Osteocyte (in vitro differentiated cells): ENCODE data around the gene NMBR. TPM values are rescaled to one million over a fixed set of nuclear protein-coding genes. Genes with fewer than 3 reads are reported as not detected.
"Not testable (repeated sequence)": the region's sequence is repeated elsewhere in the genome, so short reads cannot be mapped to it uniquely, and the experiment has no call there.

ENCODE experiments used
- DNase-seq: peaks from one replicate; pipeline ENCODE4 v3.0.0; 2021; ENCODE audit warnings: mixed read lengths; ENCODE audit not compliant: unreplicated experiment; ENCODE audit errors: extremely low spot score
- H3K27ac Mint-ChIP-seq: one replicate; pipeline ENCODE4 v1.8.0; 2021; ENCODE audit warnings: mild to moderate bottlenecking, mixed read lengths; ENCODE audit not compliant: unreplicated experiment
- H3K27me3 Mint-ChIP-seq: one replicate; pipeline ENCODE4 v1.8.0; 2021; ENCODE audit warnings: mixed read lengths; ENCODE audit not compliant: unreplicated experiment
- H3K36me3 Mint-ChIP-seq: one replicate; pipeline ENCODE4 v1.8.0; 2021; ENCODE audit warnings: mixed read lengths; ENCODE audit not compliant: unreplicated experiment
- H3K4me1 Mint-ChIP-seq: one replicate; pipeline ENCODE4 v1.8.0; 2021; ENCODE audit warnings: mixed read lengths; ENCODE audit not compliant: unreplicated experiment
- H3K4me3 Mint-ChIP-seq: one replicate; pipeline ENCODE4 v1.8.0; 2021; ENCODE audit warnings: mild to moderate bottlenecking, moderate library complexity, mixed read lengths; ENCODE audit not compliant: unreplicated experiment
- H3K9me3 Mint-ChIP-seq: one replicate; pipeline ENCODE4 v1.8.0; 2021; ENCODE audit warnings: mixed read lengths; ENCODE audit not compliant: unreplicated experiment
- CTCF ChIP-seq: fragments of 200-600 bp; sonication (generic); IDR thresholded peaks from 2 replicates; pipeline ENCODE4 v1.5.0; 2021; ENCODE audit warnings: antibody characterized with exemption, mild to moderate bottlenecking, moderate library complexity
- total RNA-seq: library from RNA; stranded (reverse); gene quantifications from 2 replicates; pipeline ENCODE4 v1.2.1, GENCODE V29; 2021

NMBR gene
- total RNA-seq, 1 donor from 2014 or later: not detected

DNA sequence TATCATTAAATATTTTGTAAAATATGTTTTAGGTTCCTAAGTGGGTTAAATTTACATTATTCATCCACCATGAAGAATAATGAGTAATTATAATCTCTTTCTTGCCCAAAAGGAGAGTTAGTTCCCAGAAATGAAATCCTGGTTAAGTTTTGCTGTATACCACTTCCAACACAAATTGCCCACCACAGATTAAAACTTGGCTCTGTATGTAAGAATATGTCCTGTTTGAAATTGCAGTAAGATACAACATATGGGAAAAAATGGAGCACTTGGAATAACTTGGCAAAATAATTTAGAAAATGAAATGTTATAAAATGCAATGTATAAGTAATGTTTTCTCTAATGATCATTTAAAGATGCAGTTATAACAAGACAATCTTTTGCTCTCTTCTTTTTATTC, 78.5 kb downstream of the NMBR start:
- Mint-ChIP-seq H3K4me1 (no peaks in the 10 kb centered on the region), H3K27ac (no peak overlapping the region), H3K36me3 (no peaks in the 10 kb centered on the region), H3K4me3 (no peak overlapping the region), H3K9me3 (peaks cover 4% of the 10 kb centered on the region), H3K27me3 (peaks cover 4% of the 10 kb centered on the region)
- TF ChIP-seq CTCF: no peak
- no peak for DNase-seq

DNA sequence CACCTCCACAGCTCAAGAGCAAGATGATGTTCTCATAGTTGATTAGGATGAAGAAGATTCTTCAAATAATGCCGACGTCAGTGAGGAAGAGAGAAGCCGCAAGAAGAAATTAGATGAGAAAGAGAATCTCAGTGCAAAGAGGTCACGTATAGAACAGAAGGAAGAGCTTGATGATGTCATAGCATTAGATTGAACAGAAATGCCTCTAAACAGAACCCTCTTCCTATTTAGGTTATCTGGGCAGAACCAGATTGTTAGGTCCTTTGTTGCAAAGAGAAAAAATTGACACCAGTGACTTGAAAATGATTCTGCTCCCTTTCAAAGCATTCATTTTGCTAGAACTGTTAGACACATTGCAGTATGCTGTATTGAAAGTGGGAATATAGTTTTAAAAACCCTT, 84.1 kb downstream of the NMBR start:
- DNase-seq, H3K9me3 Mint-ChIP-seq, H3K4me1 Mint-ChIP-seq, H3K27me3 Mint-ChIP-seq, H3K27ac Mint-ChIP-seq, H3K4me3 Mint-ChIP-seq, H3K36me3 Mint-ChIP-seq: not testable (repeated sequence)

- no peak for DNase-seq
- Mint-ChIP-seq H3K4me3 (no peak overlapping the region), H3K36me3 (no peaks in the 10 kb centered on the region), H3K4me1 (no peaks in the 10 kb centered on the region), H3K27ac (no peak overlapping the region), H3K9me3 (peaks cover 2% of the 10 kb centered on the region), H3K27me3 (peaks cover 2% of the 10 kb centered on the region)
- no peak for TF ChIP-seq CTCF
Measured at GRCh38 chr6:142058551-142059290, 88.2 kb downstream of the NMBR start.

GRCh38 chr6:142055219-142055618, 91.7 kb downstream of the NMBR start:
- no peak overlapping the region for H3K27ac Mint-ChIP-seq
- DNase-seq: no peak
- H3K36me3 Mint-ChIP-seq: peaks cover 11% of the 10 kb centered on the region
- H3K9me3 Mint-ChIP-seq: peaks cover 34% of the 10 kb centered on the region
- no peaks in the 10 kb centered on the region for H3K4me1 Mint-ChIP-seq
- H3K27me3 Mint-ChIP-seq: no peaks in the 10 kb centered on the region
- no peak overlapping the region for H3K4me3 Mint-ChIP-seq
- no peak for TF ChIP-seq CTCF

DNA sequence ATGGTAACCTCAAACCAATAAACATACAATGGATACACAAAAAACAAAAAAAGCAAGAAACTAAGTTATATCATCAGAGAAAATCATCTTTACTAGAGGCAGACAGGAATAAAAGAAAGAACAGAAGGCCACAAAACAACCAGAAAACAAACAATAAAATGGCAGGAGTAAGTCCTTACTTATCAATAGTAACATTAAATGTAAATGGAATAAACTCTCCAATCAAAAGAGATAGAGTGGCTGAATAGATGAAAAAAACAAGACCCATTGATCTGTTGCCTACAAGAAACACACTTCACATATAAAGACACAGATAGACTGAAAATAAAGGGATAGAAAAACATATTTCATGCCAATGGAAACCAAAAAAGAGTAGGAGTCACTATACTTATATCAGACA, 95.5 kb downstream of the NMBR start:
- Mint-ChIP-seq H3K27ac (no peak overlapping the region), H3K4me3 (no peak overlapping the region), H3K9me3 (peaks cover 40% of the 10 kb centered on the region), H3K4me1 (no peaks in the 10 kb centered on the region), H3K27me3 (no peaks in the 10 kb centered on the region), H3K36me3 (peaks cover 11% of the 10 kb centered on the region)
- DNase-seq: no peak
- no peak for TF ChIP-seq CTCF
